H9 (cell line): ENCODE measurements around the gene BCAS3. TPM values are rescaled to one million over a fixed set of nuclear protein-coding genes. Genes with fewer than 3 reads are reported as not detected.

Experiments used
- DNase-seq: peaks from one replicate; pipeline ENCODE4 v3.0.0-alpha.2; 2017
- H2AFZ ChIP-seq: one replicate; pipeline ENCODE4 v1.6.1; 2013; ENCODE audit warnings: mild to moderate bottlenecking, low read length, control low read depth, moderate library complexity
- H2AK5ac ChIP-seq: 2 replicates; pipeline ENCODE4 v1.6.1; 2013; ENCODE audit warnings: low read length, control low read depth, mixed read lengths; ENCODE audit not compliant: insufficient read length
- H2BK120ac ChIP-seq: one replicate; pipeline ENCODE4 v1.6.1; 2013; ENCODE audit warnings: low read depth, mild to moderate bottlenecking, low read length, control low read depth, inconsistent platforms; ENCODE audit not compliant: poor library complexity, severe bottlenecking
- H2BK12ac ChIP-seq: 2 replicates; pipeline ENCODE4 v1.6.1; 2013; ENCODE audit warnings: low read length, control low read depth, mixed read lengths, low read depth; ENCODE audit not compliant: insufficient read length
- H2BK15ac ChIP-seq: 2 replicates; pipeline ENCODE4 v1.6.1; 2013; ENCODE audit warnings: low read depth, low read length, control low read depth
- H2BK20ac ChIP-seq: one replicate; pipeline ENCODE4 v1.6.1; 2013; ENCODE audit warnings: low read depth, mild to moderate bottlenecking, low read length, control low read depth, inconsistent platforms; ENCODE audit not compliant: poor library complexity, severe bottlenecking
- H2BK5ac ChIP-seq: 2 replicates; pipeline ENCODE4 v1.6.1; 2013; ENCODE audit warnings: low read length, control low read depth, mixed read lengths; ENCODE audit not compliant: insufficient read length
- H3K14ac ChIP-seq: 2 replicates; pipeline ENCODE4 v1.6.1; 2013; ENCODE audit warnings: low read length, control low read depth; ENCODE audit not compliant: insufficient read depth
- H3K18ac ChIP-seq: 2 replicates; pipeline ENCODE4 v1.6.1; 2013; ENCODE audit warnings: low read depth, mild to moderate bottlenecking, mixed read lengths, low read length, control low read depth; ENCODE audit not compliant: insufficient read length
- H3K23ac ChIP-seq: 2 replicates; pipeline ENCODE4 v1.6.1; 2013; ENCODE audit warnings: low read length, control low read depth, mixed read lengths, low read depth; ENCODE audit not compliant: insufficient read length
- H3K23me2 ChIP-seq: 2 replicates; pipeline ENCODE4 v1.6.1; 2013; ENCODE audit warnings: low read depth, mild to moderate bottlenecking, mixed read lengths, low read length, control low read depth; ENCODE audit not compliant: insufficient read length, poor library complexity, severe bottlenecking
- H3K27ac ChIP-seq: 2 replicates; pipeline ENCODE4 v1.5.1; 2013; ENCODE audit warnings: low read length, control low read depth, mixed read lengths, low read depth; ENCODE audit not compliant: insufficient read length
- H3K27me3 ChIP-seq: 2 replicates; pipeline ENCODE4 v1.6.1; 2013; ENCODE audit warnings: low read length, control low read depth, inconsistent platforms; ENCODE audit not compliant: insufficient read depth
- H3K4ac ChIP-seq: 2 replicates; pipeline ENCODE4 v1.6.1; 2013; ENCODE audit warnings: low read depth, mild to moderate bottlenecking, control low read depth, inconsistent platforms, low read length, moderate library complexity
- H3K4me1 ChIP-seq: 2 replicates; pipeline ENCODE4 v1.6.1; 2013; ENCODE audit warnings: low read length, control low read depth, inconsistent platforms; ENCODE audit not compliant: insufficient read depth
- H3K4me2 ChIP-seq: 2 replicates; pipeline ENCODE4 v1.6.1; 2013; ENCODE audit warnings: low read length, control low read depth, mixed read lengths; ENCODE audit not compliant: insufficient read length, insufficient read depth
- H3K56ac ChIP-seq: 2 replicates; pipeline ENCODE4 v1.6.1; 2013; ENCODE audit warnings: low read depth, mild to moderate bottlenecking, mixed read lengths, low read length, control low read depth; ENCODE audit not compliant: insufficient read length
- H3K79me1 ChIP-seq: 2 replicates; pipeline ENCODE4 v1.6.1; 2013; ENCODE audit warnings: low read depth, mild to moderate bottlenecking, moderate library complexity, low read length, control low read depth, inconsistent platforms; ENCODE audit not compliant: insufficient read depth, poor library complexity, severe bottlenecking
- H3K79me2 ChIP-seq: 2 replicates; pipeline ENCODE4 v1.6.1; 2013; ENCODE audit warnings: low read length, control low read depth, inconsistent platforms; ENCODE audit not compliant: insufficient read depth
- H3K9ac ChIP-seq: 2 replicates; pipeline ENCODE4 v1.6.1; 2013; ENCODE audit warnings: low read length, control low read depth, mixed read lengths; ENCODE audit not compliant: insufficient read length; ENCODE audit errors: extremely low read depth
- H3K9me3 ChIP-seq: one replicate; pipeline ENCODE4 v1.6.1; 2013; ENCODE audit warnings: low read depth, low read length, inconsistent platforms; ENCODE audit not compliant: control insufficient read depth
- H3T11ph ChIP-seq: one replicate; pipeline ENCODE4 v1.6.1; 2013; ENCODE audit warnings: mild to moderate bottlenecking, low read length, control low read depth, inconsistent platforms
- H4K20me1 ChIP-seq: one replicate; pipeline ENCODE4 v1.6.1; 2013; ENCODE audit not compliant: control insufficient read depth, insufficient read length, insufficient read depth
- H4K5ac ChIP-seq: 2 replicates; pipeline ENCODE4 v1.6.1; 2013; ENCODE audit warnings: low read depth, mild to moderate bottlenecking, mixed read lengths, low read length, control low read depth; ENCODE audit not compliant: insufficient read length
- H4K8ac ChIP-seq: replicated peaks from 2 replicates; pipeline ENCODE4 v1.6.1; 2013; ENCODE audit warnings: low read length, control low read depth, mixed read lengths, low read depth; ENCODE audit not compliant: insufficient read length
- H4K91ac ChIP-seq: 2 replicates; pipeline ENCODE4 v1.6.1; 2013; ENCODE audit warnings: low read depth, mild to moderate bottlenecking, moderate library complexity, mixed read lengths, low read length, control low read depth; ENCODE audit not compliant: insufficient read length
- H3K27ac Mint-ChIP-seq, 3 experiments: 2 replicates in 2 of 3; 3 replicates in 1 of 3; pipeline ENCODE4 v1.8.0; 2020 to 2021; ENCODE audit warnings: mixed read lengths in 3 of 3, mild to moderate bottlenecking in 1 of 3, moderate library complexity in 1 of 3
- H3K27me3 Mint-ChIP-seq: 2 replicates; pipeline ENCODE4 v1.8.0; 2021; ENCODE audit warnings: low read depth, mild to moderate bottlenecking, moderate library complexity, mixed read lengths
- H3K36me3 Mint-ChIP-seq, 3 experiments: 2 replicates in 2 of 3; 3 replicates in 1 of 3; pipeline ENCODE4 v1.8.0; 2020 to 2021; ENCODE audit warnings: low read depth in 3 of 3, mixed read lengths in 3 of 3; ENCODE audit not compliant: insufficient read depth in 1 of 3
- H3K4me1 Mint-ChIP-seq, 2 experiments: 2 replicates each; pipeline ENCODE4 v1.8.0; 2020; ENCODE audit warnings: mixed read lengths in 2 of 2
- H3K4me3 Mint-ChIP-seq, 2 experiments: 2 replicates in 1 of 2; 3 replicates in 1 of 2; pipeline ENCODE4 v1.8.0; 2020 to 2021; ENCODE audit warnings: mild to moderate bottlenecking in 2 of 2, mixed read lengths in 2 of 2, moderate library complexity in 1 of 2
- H3K9me3 Mint-ChIP-seq, 2 experiments: 2 replicates in 1 of 2; 3 replicates in 1 of 2; pipeline ENCODE4 v1.8.0; 2020; ENCODE audit warnings: mild to moderate bottlenecking in 2 of 2, mixed read lengths in 2 of 2, moderate library complexity in 1 of 2
- CTCF ChIP-seq: fragments of 200-600 bp; sonication (generic); conservative IDR thresholded peaks from 3 replicates; pipeline ENCODE4 v1.8.0; 2021; ENCODE audit warnings: antibody characterized with exemption, mild to moderate bottlenecking
- WGBS: extraction: QIAGEN DNeasy Blood & Tissue Kit; methylation state at CpG from one replicate; pipeline ENCODE4 v1.1.7; 2013; ENCODE audit warnings: missing lambda C conversion rate, low lambda C conversion rate, mixed read lengths; ENCODE audit not compliant: insufficient read length; ENCODE audit errors: extremely low coverage; 5-methylcytosine and 5-hydroxymethylcytosine counted together
- total RNA-seq: library from RNA; stranded (reverse); gene quantifications from 2 replicates; pipeline ENCODE4 v1.2.1, GENCODE V29; 2021

BCAS3 gene
- total RNA-seq, 1 experiment from 2014 or later, result 22.4 TPM

GRCh38 chr17:61294777-61295176 is 617.1 kb downstream of the BCAS3 start:
- no peaks in the 10 kb centered on the region for H3K79me2 ChIP-seq
- DNase-seq, result no peak
- no peak overlapping the region for H3K14ac ChIP-seq
- H3K9ac ChIP-seq, result no peak overlapping the region
- H2BK20ac ChIP-seq, result no peak overlapping the region
- H2BK15ac ChIP-seq, result no peak overlapping the region
- H2BK12ac ChIP-seq, result no peak overlapping the region
- no CpG with 5 or more reads among the region's 3 CpGs for WGBS
- H3K4ac ChIP-seq, result no peak overlapping the region
- H2AFZ ChIP-seq, result no peak overlapping the region
- no peak overlapping the region for H4K5ac ChIP-seq
- H3K23me2 ChIP-seq, result no peaks in the 10 kb centered on the region
- H3K9me3 ChIP-seq, result no peaks in the 10 kb centered on the region
- no peak overlapping the region for H3K4me2 ChIP-seq
- no peaks in the 10 kb centered on the region for H3K27me3 ChIP-seq
- no peaks in the 10 kb centered on the region for H3K36me3 Mint-ChIP-seq
- H3K18ac ChIP-seq, result no peak overlapping the region
- no peak overlapping the region for H2AK5ac ChIP-seq
- no peaks in the 10 kb centered on the region for H3K9me3 Mint-ChIP-seq
- H2BK120ac ChIP-seq, result no peak overlapping the region
- no peak overlapping the region for H4K91ac ChIP-seq
- H2BK5ac ChIP-seq, result no peak overlapping the region
- H3K23ac ChIP-seq, result no peak overlapping the region
- no peaks in the 10 kb centered on the region for H3K79me1 ChIP-seq
- no peak overlapping the region for H3K27ac ChIP-seq
- no peak overlapping the region for H3K27ac Mint-ChIP-seq
- H3K4me3 Mint-ChIP-seq, result no peak overlapping the region
- no peaks in the 10 kb centered on the region for H4K20me1 ChIP-seq
- peaks cover 8 to 9% of the 10 kb centered on the region in 2 experiments for H3K4me1 Mint-ChIP-seq
- H3K56ac ChIP-seq, result no peak overlapping the region
- no peaks in the 10 kb centered on the region; the same call in 1 of the 2 replicates for H3K27me3 Mint-ChIP-seq
- no peak for TF ChIP-seq CTCF
- H3T11ph ChIP-seq, result no peak overlapping the region
- H4K8ac ChIP-seq, result no peak overlapping the region
- H3K4me1 ChIP-seq, result peaks cover 2% of the 10 kb centered on the region; the same call in 1 of the 2 replicates
